Fibroblast of villous mesenchyme (primary cell): ENCODE data around the gene BOD1L1. TPM values are rescaled to one million over a fixed set of nuclear protein-coding genes. Genes with fewer than 3 reads are reported as not detected.

Source experiments
- DNase-seq: peaks from one replicate; pipeline ENCODE4 v3.0.0-alpha.2; 2010; ENCODE audit warnings: low read depth
- H3K4me3 ChIP-seq: 2 replicates; pipeline ENCODE4 v1.5.1; 2011; ENCODE audit warnings: low read depth, mild to moderate bottlenecking, low read length
- total RNA-seq: library from RNA; depleted of rRNA; stranded (reverse); fragments of >200 nt; gene quantifications from 2 replicates; pipeline ENCODE4 v1.2.3, GENCODE V29; 2012
- TF ChIP-seq, protein P1 (sequence below): IDR thresholded peaks from 2 replicates; pipeline ENCODE4 v1.5.1; 2012; ENCODE audit warnings: low read depth, mild to moderate bottlenecking, low read length; ENCODE audit not compliant: insufficient read depth

BOD1L1 gene
- total RNA-seq, 1 donor = 23.7 TPM

DNA sequence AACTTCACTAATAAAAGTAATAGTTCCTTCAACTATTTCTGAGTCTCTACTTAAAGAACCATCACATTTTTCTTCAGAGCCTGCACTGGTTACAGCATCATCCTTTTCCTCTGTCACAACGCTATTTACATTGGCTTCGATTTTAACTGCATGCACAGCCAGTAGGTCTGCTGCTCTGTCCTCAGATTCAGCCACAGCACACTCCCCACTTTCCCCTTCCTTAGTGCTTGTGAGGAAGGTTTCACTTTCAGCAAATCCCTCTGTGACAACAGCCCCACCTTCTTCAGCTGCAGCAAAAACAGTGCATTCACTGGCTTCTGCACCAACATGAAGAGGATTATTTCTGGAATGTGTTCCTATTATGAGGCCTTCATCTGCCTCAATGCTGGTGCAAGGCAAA, 25.7 kb downstream of the BOD1L1 start:
- TF ChIP-seq, protein P1, sequence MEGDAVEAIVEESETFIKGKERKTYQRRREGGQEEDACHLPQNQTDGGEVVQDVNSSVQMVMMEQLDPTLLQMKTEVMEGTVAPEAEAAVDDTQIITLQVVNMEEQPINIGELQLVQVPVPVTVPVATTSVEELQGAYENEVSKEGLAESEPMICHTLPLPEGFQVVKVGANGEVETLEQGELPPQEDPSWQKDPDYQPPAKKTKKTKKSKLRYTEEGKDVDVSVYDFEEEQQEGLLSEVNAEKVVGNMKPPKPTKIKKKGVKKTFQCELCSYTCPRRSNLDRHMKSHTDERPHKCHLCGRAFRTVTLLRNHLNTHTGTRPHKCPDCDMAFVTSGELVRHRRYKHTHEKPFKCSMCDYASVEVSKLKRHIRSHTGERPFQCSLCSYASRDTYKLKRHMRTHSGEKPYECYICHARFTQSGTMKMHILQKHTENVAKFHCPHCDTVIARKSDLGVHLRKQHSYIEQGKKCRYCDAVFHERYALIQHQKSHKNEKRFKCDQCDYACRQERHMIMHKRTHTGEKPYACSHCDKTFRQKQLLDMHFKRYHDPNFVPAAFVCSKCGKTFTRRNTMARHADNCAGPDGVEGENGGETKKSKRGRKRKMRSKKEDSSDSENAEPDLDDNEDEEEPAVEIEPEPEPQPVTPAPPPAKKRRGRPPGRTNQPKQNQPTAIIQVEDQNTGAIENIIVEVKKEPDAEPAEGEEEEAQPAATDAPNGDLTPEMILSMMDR = no peak
- DNase-seq = no peak
- H3K4me3 ChIP-seq = no peak overlapping the region

DNA sequence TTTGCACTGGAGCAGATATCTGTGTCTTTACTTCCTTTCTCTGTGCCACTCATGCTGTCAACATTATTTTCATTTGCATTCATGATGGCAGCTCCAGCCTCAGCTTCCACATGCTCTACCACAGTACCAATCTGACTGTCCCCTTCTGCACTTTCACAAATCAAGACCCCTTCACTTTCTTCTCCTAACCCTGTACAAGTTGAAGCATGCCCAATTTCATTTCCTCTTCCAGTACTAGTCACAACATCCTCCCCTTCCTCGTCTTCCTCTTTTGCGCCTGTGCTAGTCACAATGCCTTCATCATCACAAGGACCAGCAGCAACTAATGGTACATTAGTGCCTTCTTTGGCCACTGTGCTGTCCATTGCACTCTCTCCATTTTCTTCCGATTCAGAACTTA, 26.5 kb downstream of the BOD1L1 start:
- TF ChIP-seq, protein P1 = no peak
- H3K4me3 ChIP-seq = no peak overlapping the region
- DNase-seq = no peak

DNA sequence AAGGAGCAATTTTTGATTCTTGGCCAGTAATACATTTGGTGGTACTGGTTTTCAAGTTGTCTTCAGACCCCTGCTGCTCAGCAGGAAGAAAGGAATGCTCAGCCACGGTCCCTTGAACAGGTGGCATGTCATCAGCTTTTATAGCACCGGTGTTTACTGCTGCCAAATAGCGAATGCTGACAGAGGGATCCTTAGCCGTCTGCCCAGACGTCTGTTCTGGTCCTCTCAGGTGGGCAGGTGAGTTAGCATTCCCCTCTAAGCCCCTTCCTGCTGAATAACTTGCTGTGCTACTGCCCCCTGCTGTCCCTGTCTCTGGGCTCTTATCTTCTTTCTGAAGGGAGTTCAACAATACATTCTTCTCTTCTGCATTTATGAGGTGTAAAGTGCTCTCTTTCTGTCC, 28.4 kb downstream of the BOD1L1 start:
- no peak overlapping the region for H3K4me3 ChIP-seq
- TF ChIP-seq, protein P1 = peak; percentile 30
- no peak for DNase-seq

DNA sequence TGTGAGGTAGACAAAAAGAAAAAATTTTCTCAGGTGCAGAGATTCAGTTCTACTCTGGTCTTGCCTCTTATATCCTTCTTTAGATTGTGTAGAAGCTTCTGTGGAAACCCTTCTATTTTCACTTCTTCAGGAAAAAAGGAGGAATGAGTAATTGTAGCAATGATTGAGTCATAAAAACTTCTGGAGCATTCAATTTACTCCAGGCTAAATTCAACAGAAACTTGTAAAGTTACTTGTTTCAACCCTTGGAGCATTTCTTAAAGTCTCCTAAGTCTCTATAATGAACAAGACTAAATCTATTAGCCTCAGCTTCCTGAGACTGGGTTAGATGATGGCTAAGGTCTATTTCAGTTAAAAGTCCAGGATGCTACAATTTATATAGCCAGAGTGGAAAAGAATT, 29.9 kb downstream of the BOD1L1 start:
- H3K4me3 ChIP-seq = no peak overlapping the region
- peak; percentile 24 for DNase-seq
- TF ChIP-seq, protein P1 = no peak

DNA sequence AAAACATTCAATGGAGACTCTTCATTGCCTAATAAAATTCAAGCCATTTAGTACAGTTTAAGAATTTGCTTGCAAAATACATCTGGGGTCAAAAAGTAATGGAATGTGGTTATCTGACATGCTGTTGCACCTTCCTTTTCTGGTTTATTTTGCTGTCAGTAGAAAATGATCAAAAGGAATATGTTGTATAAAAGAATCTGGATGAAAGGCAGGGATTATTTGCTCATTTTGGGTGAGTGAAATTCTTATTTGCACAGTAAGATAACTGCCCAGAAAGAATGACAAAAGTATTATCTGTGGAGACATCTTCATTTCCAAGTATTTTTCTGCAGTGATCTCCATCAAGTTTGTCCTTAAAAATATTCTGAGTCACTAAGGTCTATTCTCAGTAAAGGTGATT, 30.4 kb downstream of the BOD1L1 start:
- TF ChIP-seq, protein P1 = no peak
- no peak overlapping the region for H3K4me3 ChIP-seq
- DNase-seq = peak; percentile 11

DNA sequence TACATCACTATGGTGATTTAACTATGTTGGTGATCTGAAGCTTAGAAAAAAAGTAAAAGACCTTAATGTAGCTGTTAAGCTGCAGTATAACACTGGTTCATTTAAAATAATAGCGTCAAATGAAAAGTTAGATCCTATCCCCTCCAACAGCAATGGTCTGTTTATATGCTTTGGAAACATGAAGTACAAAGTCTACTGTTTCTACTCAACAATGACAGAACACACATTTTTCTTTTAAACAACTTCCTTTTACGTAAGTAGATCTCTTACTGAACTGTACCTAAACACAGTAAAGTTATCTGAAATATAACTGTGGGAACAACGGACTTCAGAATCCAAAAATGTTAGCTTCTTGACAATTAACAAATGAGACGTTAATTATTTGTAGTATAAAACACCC, 35.3 kb downstream of the BOD1L1 start:
- H3K4me3 ChIP-seq = no peak overlapping the region
- TF ChIP-seq, protein P1 = no peak
- DNase-seq = no peak

DNA sequence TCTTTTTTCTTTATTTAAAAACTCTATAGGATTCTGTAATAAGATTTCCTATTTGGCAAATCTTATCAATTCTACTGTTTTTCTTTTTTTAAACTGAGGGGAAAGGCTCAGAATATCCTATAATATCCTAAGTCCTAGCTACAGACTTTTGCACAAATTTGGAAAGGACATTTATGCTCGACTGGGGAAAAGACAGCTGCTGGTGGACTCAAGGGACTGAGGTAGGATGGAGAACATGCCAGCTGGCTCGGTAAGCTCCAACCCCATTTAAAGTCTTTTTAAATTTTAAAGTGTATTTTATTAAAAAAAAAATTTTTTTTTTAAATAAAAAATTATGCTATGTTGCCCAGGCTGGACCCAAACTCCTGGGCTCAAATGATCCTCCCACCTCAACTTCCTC, 36.8 kb downstream of the BOD1L1 start:
- no peak for DNase-seq

More for the DNA sequence above, 36.8 kb downstream of the BOD1L1 start:
- H3K4me3 ChIP-seq = no peak overlapping the region
- TF ChIP-seq, protein P1 = no peak
